Ishikawa (cell line): ENCODE data around the gene BET1.

Experiments
- CEBPB ChIP-seq: IDR thresholded peaks from 2 replicates; pipeline ENCODE4 v1.6.1; 2012
- CREB1 ChIP-seq: IDR thresholded peaks from 2 replicates; pipeline ENCODE4 v1.6.1; 2012; ENCODE audit warnings: low read depth
- EGR1 ChIP-seq: IDR thresholded peaks from 2 replicates; pipeline ENCODE4 v1.6.1; 2012
- EP300 ChIP-seq: IDR thresholded peaks from 2 replicates; pipeline ENCODE4 v1.6.1; 2012; ENCODE audit warnings: borderline replicate concordance
- FOXM1 ChIP-seq: IDR thresholded peaks from 2 replicates; pipeline ENCODE4 v1.6.1; 2012; ENCODE audit warnings: low read depth, borderline replicate concordance
- NFIC ChIP-seq: IDR thresholded peaks from 2 replicates; pipeline ENCODE4 v1.6.1; 2012
- RAD21 ChIP-seq: IDR thresholded peaks from 2 replicates; pipeline ENCODE4 v1.6.1; 2012; ENCODE audit warnings: low read depth
- REST ChIP-seq: IDR thresholded peaks from 2 replicates; pipeline ENCODE4 v1.6.1; 2012; ENCODE audit warnings: low read depth, mild to moderate bottlenecking
- TAF1 ChIP-seq: IDR thresholded peaks from 2 replicates; pipeline ENCODE4 v1.6.1; 2012; ENCODE audit warnings: low read depth, mild to moderate bottlenecking
- TCF12 ChIP-seq: IDR thresholded peaks from 2 replicates; pipeline ENCODE4 v1.6.1; 2012; ENCODE audit warnings: low read depth
- TEAD4 ChIP-seq: IDR thresholded peaks from 2 replicates; pipeline ENCODE4 v1.6.1; 2012
- YY1 ChIP-seq: IDR thresholded peaks from 2 replicates; pipeline ENCODE4 v1.6.1; 2012; ENCODE audit warnings: low read depth
- ZBTB7A ChIP-seq: IDR thresholded peaks from 2 replicates; pipeline ENCODE4 v1.6.1; 2012; ENCODE audit warnings: low read depth
- TF ChIP-seq, protein P1 (sequence below): IDR thresholded peaks from 2 replicates; pipeline ENCODE4 v1.6.1; 2012
- TF ChIP-seq, protein P2 (sequence below): IDR thresholded peaks from 2 replicates; pipeline ENCODE4 v1.6.1; 2012

The BET1 gene

DNA sequence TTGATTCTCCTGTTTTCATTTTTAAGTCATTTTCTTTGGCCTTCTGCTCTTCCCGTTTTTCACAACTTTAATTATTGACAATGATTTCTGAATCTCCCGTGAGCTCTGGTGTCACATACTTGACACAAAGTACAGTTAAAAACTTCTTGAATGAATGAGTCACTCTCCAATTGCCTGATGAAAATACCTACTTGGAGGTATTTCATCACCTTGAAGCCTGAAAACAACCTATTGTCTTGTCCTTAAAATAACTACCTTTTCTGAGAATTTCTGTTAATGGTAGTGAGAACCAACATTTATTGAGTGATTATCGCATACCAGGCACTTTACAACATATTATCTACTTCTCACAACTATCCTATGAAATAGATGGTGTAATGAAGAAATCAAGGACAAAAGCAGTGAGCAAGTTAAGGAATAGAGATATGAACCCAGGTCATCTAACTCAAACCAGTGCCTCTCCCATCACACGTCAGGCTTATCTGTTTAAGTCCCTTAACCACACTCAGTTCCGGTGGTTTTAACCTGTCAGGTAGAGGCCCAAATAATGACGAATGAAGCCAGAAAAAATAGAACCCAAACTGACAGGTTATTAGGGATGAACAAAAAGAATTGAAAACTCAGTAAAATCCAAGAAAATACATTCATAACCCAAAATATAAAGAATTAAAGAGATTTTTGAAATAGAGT is 11.6 kb downstream of the BET1 start:
- no peak for TF ChIP-seq CEBPB
- TF ChIP-seq EP300: no peak
- TF ChIP-seq, protein P1, sequence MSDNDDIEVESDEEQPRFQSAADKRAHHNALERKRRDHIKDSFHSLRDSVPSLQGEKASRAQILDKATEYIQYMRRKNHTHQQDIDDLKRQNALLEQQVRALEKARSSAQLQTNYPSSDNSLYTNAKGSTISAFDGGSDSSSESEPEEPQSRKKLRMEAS: no peak
- TF ChIP-seq TAF1: no peak
- no peak for TF ChIP-seq ZBTB7A
- TF ChIP-seq, protein P2, sequence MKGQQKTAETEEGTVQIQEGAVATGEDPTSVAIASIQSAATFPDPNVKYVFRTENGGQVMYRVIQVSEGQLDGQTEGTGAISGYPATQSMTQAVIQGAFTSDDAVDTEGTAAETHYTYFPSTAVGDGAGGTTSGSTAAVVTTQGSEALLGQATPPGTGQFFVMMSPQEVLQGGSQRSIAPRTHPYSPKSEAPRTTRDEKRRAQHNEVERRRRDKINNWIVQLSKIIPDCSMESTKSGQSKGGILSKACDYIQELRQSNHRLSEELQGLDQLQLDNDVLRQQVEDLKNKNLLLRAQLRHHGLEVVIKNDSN: no peak
- TF ChIP-seq YY1: no peak
- no peak for TF ChIP-seq EGR1
- TF ChIP-seq NFIC: no peak
- TF ChIP-seq REST: no peak
- TF ChIP-seq CREB1: no peak
- TF ChIP-seq TEAD4: no peak
- no peak for TF ChIP-seq TCF12

- TF ChIP-seq FOXM1 (no peak), YY1 (no peak), TEAD4 (no peak), NFIC (no peak), ZBTB7A (no peak), RAD21 (no peak), EP300 (no peak), REST (no peak), CEBPB (no peak), TCF12 (no peak), EGR1 (no peak)
- TF ChIP-seq, protein P1: no peak
- TF ChIP-seq, protein P2: no peak
Measured at GRCh38 chr7:93987297-93987696, 16.9 kb downstream of the BET1 start.

GRCh38 chr7:93985101-93985500 is 19.1 kb downstream of the BET1 start:
- peak; percentile 67 for TF ChIP-seq NFIC
- no peak for TF ChIP-seq EGR1

DNA sequence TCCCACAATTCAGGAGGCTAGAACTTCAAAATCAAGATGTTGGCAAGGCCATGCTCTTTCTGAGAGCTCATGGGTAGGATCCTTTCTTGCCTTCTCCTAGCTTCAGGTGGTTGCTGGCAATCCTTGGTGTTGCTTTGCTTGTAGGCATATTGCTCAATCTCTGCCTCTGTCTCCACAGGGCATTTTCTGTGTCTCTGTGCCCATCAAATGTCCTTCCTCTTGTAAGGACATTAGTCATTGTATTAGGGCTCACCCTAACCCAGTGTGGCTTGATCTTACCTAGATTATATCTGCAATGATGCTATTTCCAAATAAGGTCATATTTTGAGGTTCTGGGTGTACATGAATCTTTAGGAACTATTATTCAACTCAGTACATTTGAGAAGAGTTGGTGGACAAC is 20.1 kb downstream of the BET1 start:
- no peak for TF ChIP-seq ZBTB7A
- no peak for TF ChIP-seq TAF1
- TF ChIP-seq YY1: no peak
- TF ChIP-seq, protein P1: no peak
- no peak for TF ChIP-seq EP300
- 0 out of 2 replicates have a peak, but pooled peaks have one; percentile 14 for TF ChIP-seq CEBPB
- no peak for TF ChIP-seq NFIC
- TF ChIP-seq REST: no peak
- TF ChIP-seq TEAD4: no peak

DNA sequence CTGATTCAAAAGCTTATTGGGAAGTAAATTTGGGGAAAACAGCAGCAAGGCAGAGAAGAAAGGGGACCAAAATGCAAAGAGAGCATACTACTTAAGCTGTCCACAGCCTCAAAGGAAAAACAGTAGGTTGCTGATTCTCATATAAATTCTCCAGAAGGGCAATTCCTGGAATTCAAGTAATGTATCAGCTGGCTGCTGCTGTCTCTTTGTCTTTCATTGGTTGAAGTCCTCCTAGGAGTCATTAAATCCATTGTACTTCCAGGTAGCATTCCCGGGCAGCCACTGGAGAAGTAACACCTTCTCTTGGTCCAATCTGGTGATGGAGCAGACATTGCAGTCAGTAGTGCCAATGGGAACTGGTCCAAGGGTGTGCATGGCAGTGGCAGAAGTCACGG is 22.7 kb downstream of the BET1 start:
- TF ChIP-seq EGR1 (no peak), RAD21 (no peak), TCF12 (no peak), REST (no peak), CREB1 (no peak), NFIC (no peak), EP300 (no peak), TAF1 (no peak), YY1 (no peak), TEAD4 (no peak), ZBTB7A (no peak), CEBPB (no peak), FOXM1 (no peak)
- TF ChIP-seq, protein P2: no peak
- TF ChIP-seq, protein P1: no peak
